ENCODE measurements around the gene BRCA2. TPM values are rescaled to one million over a fixed set of nuclear protein-coding genes. Genes with fewer than 3 reads are reported as not detected.
"Not testable (repeated sequence)": the region's sequence is repeated elsewhere in the genome, so short reads cannot be mapped to it uniquely, and the experiment has no call there.

BRCA2 gene
- total RNA-seq, 1 experiment from 2014 or later, result 10.7 TPM

DNA sequence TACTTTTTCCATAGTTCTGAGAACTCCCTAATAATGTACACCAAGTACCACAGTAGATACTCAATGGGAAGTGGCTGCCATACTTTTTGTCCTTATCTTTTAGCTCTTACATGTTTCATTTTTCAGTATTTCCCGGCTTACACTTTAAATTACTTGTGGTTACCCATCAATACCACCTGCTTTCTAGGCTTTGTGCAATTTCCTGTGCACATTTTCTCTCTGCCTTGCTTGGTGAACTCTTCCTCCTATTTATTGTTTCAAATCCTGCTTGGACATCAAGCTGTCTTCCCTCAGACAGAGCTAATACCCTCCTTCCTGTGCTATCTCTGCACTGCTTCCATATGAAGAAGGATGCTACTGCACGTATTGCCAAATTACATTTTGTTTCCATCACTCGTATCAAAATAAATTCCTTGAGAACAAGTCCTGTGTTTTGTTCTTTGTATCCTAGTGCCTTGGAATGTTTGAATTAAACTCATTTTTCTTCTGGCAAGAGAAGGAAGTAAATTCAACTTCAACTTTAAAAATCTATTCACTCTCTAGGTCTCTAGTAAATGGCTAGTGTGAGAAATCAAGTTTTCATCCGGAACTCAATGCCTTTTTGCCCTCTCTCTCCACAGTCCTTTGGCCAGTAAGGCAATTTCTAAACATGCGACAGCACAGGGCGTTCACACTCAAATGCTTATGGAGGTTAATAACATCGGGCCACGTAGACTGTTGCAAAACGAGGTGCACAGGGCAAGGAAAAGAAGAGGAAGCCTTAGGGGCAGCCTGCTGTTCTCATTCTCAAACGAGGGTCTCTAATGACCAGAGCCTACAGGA, 5.8 kb upstream of the BRCA2 start:
- DNase-seq (ENCODE audit: low read depth), result no peak

- DNase-seq (ENCODE audit: low read depth), result peak; percentile 58
These were observed 5.1 kb upstream of the BRCA2 start for GRCh38 chr13:32310134-32310706.

- no peak for DNase-seq (ENCODE audit: low read depth)
These were observed 4.0 kb upstream of the BRCA2 start for GRCh38 chr13:32311188-32311897.

DNA sequence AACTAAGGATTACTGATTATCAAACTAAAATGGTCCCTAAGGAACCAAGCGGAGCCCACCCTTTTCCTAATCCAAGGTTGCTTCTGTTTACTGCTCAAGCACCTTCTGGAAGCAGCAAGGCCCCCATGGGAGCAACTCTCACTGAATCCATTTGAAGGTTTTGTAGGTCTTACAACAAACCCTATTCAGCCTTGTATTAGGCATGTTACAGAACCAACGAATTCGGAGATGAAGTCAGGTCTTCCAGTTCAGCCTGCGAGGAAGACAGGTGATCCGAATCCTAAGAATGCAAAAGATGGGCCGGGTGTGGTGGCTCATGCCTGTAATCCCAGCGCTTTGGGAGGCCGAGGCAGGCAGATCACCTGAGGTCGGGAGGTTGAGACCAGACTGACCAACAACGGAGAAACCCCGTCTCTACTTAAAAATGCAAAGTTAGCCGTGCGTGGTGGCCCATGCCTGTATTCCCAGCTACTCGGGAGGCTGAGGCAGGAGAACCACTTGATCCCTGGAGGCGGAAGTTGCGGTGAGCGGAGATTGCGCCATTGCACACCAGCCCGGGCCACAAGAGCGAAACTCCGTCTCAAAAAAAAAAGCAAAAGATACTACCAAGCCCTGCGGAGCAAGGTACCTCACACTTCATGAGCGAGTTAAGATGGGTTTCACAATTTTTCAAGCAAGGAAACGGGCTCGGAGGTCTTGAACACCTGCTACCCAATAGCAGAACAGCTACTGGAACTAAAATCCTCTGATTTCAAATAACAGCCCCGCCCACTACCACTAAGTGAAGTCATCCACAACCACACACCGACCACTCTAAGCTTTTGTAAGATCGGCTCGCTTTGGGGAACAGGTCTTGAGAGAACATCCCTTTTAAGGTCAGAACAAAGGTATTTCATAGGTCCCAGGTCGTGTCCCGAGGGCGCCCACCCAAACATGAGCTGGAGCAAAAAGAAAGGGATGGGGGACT, 754 bp upstream of the BRCA2 start:
- peak; percentile 55 for DNase-seq (ENCODE audit: low read depth)

DNA sequence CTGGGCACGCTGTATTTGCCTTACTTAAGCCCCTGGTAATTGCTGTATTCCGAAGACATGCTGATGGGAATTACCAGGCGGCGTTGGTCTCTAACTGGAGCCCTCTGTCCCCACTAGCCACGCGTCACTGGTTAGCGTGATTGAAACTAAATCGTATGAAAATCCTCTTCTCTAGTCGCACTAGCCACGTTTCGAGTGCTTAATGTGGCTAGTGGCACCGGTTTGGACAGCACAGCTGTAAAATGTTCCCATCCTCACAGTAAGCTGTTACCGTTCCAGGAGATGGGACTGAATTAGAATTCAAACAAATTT, 676 bp downstream of the BRCA2 start:
- DNase-seq (ENCODE audit: low read depth), result no peak

DNA sequence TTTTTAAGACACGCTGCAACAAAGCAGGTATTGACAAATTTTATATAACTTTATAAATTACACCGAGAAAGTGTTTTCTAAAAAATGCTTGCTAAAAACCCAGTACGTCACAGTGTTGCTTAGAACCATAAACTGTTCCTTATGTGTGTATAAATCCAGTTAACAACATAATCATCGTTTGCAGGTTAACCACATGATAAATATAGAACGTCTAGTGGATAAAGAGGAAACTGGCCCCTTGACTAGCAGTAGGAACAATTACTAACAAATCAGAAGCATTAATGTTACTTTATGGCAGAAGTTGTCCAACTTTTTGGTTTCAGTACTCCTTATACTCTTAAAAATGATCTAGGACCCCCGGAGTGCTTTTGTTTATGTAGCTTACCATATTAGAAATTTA, 1.2 kb downstream of the BRCA2 start:
- DNase-seq (ENCODE audit: low read depth), result peak; percentile 9

- DNase-seq (ENCODE audit: low read depth), result no peak
These were observed 2.6 kb downstream of the BRCA2 start for GRCh38 chr13:32317716-32318465.

- DNase-seq (ENCODE audit: low read depth), result no peak
These were observed 5.2 kb downstream of the BRCA2 start for GRCh38 chr13:32320528-32320927.

DNA sequence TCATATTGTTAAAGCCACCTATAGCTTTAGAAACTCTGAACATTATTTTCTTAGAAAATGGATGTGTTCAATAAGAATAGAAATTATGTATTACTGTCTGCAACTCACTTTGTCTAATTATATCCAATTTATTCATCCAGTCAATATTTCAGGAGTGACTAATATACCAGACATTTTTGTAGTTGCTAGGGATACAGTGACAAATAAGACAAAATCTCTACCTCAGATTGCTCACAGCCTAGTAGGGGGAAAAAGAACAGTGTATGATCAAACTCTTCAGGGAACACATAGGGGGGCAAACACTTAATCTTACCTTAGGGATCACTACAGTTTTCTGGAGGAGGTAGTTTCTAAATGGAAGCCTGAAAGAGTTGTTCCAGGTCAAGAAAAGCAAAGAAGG, 8.6 kb downstream of the BRCA2 start:
- peak; percentile 33 for DNase-seq (ENCODE audit: low read depth)

- DNase-seq (ENCODE audit: low read depth), result peak; percentile 71
These were observed 15.1 kb downstream of the BRCA2 start for GRCh38 chr13:32330441-32330840.

- no peak for DNase-seq (ENCODE audit: low read depth)
These were observed 19.4 kb downstream of the BRCA2 start for GRCh38 chr13:32334671-32335070.

GRCh38 chr13:32340914-32341313, 25.6 kb downstream of the BRCA2 start:
- no peak for DNase-seq (ENCODE audit: low read depth)

DNA sequence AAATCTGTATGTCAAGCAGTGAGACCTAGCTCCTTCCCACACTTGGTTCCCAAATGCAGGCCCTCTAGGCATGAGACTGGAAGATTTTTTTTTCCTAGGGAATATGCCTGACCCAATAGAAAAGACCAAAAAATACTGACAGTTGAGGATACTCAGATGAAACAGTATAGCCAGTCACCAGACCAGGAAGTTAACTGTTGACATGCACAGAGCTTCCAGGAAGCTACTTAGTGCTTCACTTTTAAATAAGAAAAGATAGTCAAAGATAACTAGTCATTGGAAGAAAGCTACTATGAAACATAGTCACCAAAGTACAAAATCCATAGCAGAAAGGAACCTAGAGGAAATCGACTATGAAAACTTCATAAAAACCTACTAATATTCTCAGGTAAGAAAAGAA, 32.3 kb downstream of the BRCA2 start:
- DNase-seq (ENCODE audit: low read depth), result no peak

DNA sequence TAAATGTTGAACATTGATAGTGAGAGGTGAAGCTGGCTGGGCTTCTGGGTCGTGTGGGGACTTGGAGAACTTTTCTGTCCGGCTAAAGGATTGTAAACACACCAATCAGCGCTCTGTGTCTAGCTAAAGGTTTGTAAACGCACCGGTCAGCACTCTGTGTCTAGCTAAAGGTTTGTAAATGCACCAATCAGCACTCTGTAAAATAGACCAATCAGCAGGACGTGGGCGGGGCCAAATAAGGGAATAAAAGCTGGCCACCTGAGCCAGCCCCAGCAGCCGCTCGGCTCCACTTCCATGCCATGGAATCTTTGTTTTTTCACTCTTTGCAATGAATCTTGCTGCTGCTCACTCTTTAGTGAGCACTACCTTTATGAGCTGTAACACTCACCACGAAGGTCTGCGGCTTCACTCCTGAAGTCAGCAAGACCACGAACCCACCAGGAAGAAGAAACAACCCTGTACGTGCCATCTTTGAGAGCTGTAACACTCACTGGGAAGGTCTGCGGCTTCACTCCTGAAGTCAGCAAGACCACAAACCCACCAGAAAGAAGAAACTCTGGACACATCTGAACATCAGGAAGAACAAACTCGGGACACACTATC, 35.6 kb downstream of the BRCA2 start:
- DNase-seq (ENCODE audit: low read depth), result not testable (repeated sequence)

GRCh38 chr13:32354040-32354439, 38.7 kb downstream of the BRCA2 start:
- DNase-seq (ENCODE audit: low read depth), result no peak

GRCh38 chr13:32355935-32356334, 40.6 kb downstream of the BRCA2 start:
- DNase-seq (ENCODE audit: low read depth), result not testable (repeated sequence)

DNA sequence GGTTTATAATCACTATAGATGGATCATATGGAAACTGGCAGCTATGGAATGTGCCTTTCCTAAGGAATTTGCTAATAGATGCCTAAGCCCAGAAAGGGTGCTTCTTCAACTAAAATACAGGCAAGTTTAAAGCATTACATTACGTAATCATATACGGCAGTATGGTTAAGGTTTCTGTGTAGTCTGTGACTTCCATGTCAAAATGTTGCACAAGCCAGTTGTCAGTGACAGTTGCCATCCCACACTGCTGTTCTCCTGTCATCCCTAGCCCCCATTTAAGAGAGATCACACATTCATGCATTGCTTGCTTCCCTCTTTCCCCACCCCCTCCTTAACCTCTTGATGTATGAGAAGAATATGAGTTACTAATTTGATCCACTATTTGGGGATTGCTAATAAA, 47.3 kb downstream of the BRCA2 start:
- DNase-seq (ENCODE audit: low read depth), result no peak

DNA sequence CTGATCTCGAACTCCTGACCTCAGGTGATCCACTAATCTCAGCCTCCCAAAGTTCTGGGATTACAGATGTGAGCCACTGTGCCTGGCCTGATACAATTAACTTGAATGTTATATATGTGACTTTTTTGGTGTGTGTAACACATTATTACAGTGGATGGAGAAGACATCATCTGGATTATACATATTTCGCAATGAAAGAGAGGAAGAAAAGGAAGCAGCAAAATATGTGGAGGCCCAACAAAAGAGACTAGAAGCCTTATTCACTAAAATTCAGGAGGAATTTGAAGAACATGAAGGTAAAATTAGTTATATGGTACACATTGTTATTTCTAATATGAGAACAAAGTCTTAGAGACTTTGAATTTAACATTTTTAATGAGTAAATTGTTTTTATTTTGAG, 55.5 kb downstream of the BRCA2 start:
- DNase-seq (ENCODE audit: low read depth), result no peak

DNA sequence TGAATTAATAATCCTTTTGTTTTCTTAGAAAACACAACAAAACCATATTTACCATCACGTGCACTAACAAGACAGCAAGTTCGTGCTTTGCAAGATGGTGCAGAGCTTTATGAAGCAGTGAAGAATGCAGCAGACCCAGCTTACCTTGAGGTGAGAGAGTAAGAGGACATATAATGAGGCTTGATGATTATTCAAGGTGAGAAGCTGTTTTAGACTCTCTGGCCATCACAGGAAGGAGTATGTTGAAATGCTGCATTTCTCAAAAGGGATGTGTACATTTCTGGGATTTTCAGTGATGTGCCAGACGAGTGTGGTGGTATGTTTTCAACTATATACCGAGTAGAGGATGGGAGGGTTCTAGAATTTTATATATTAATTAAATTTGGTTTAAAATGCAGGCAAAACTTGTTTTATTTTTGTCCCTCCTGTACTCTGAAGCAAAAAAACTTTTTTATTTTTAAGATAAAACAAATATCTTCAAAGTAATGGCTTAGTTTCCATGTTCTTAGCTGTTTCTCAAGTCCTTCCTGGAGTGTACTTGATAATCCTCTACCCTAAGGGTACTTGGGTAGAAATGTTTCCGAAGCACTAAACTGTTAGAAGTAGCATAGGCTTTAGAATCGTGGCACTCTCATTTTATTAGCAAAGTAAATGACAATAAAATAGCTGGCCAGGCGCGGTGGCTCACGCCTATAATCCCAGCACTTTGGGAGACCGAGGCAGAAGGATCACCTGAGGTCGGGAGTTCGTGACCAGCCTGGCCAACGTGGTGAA, 61.5 kb downstream of the BRCA2 start:
- no peak for DNase-seq (ENCODE audit: low read depth)

DNA sequence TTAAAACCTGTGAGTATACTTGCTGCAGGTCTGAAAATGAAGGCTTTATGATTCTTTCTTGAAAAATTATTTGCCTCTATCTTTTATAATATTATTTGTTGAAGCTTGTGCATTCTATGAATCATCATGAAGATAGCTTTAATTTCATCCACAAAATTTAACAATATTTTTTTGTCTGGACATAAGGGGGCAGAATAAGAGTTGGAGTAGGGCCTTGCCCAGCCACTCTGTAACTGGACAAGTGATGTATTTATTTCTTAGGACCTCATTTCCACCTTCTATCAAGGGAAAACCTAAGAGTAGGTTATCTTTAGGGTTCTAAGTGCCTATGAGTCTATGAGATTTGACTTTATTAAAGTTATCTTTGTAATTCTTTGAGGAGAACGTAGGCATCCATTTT, 62.7 kb downstream of the BRCA2 start:
- DNase-seq (ENCODE audit: low read depth), result no peak
